Activated CD8-positive, alpha-beta memory T cell treated with anti-CD3 and anti-CD28 coated beads for 4 hours (primary cell): ENCODE data around the gene ETS2.
"Not testable (repeated sequence)": the region's sequence is repeated elsewhere in the genome, so short reads cannot be mapped to it uniquely, and the experiment has no call there.

Experiments
- DNase-seq, 2 donors: peaks; one replicate each; pipeline ENCODE4 v3.0.0-alpha.2; 2020; ENCODE audit warnings: low read depth in 2 of 2

The ETS2 gene

DNA sequence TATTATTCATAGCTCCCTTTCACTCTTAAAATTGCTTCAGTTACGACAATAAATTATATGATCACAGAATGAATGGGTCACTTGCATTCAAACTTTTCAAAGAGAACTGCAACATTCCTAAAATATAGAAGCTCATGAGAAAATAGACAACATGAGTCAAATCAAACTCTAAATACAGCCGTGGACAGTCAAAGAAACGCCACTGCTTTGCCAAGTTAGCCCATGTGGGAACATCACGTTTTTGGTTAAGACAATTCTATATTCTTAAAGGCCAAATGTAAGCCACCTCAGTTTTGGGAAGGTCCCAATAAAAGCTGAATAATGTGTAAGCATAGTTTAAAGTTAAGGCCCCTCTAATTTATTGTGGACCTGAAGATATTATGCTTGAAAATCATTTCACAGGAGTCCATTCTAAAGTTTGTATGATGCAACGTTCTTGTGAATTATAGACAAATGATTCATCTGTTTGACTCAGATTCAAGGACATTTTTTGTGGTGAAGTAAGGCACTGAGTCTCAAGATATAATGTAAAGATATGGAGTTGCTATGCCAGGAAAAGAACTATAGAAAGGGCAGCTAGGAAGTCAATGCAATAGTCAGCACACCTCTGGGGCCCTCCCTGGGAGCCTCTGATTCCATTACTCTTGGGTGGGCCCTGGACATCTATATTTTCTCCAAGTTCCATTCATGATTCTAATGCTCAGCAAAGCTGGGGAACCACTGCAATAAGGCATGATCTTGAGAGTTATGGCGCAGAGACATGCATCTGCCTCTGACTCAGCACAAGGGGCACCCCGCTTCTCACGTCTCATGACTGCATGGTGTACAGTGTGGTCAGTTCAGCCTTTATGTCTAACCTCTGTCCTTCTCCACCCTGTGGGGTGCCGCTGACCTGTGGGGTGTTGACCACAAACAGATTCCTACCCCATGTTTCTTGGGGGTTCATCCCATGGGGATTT, 33.9 kb downstream of the ETS2 start:
- no peak for DNase-seq

DNA sequence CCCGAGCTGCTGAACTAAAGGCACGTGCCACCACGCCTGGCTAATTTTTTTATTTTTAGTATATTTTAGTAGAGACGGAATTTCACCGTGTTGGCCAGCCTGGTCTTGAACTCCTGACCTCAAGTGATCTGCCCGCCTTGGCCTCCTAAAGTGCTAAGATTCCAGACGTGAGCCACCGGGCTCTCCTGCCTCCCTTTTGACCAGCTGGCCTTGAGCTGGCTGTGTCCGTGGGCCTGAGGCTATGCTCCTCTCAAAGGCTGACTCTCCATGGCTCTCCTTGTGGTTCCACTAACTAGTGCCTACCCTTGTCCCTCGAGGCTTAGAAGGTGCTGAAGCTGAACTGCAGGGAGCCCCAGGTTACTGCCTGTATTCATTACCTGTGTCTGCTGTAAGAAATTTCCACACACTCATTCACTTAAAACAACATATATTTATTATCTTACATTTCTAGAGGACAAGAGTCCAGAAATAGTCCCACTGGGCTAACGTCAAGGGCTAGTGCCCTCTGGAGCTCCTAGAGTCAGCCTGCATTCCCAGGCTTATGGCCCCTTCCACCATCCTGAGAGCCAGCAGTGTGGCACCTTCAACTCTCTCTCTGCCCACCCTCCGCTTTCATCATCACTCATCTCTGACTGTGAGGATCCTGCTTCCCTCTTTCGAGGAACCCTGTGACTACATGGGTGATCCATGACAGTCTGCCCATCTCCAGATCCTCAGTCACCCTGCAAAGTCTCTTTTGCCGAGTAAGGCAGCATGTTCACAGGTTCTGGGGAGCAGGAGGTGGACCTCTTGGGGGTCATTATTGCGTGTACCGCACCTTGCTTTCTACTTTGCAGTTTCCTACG, 34.9 kb downstream of the ETS2 start:
- no peak for DNase-seq

DNA sequence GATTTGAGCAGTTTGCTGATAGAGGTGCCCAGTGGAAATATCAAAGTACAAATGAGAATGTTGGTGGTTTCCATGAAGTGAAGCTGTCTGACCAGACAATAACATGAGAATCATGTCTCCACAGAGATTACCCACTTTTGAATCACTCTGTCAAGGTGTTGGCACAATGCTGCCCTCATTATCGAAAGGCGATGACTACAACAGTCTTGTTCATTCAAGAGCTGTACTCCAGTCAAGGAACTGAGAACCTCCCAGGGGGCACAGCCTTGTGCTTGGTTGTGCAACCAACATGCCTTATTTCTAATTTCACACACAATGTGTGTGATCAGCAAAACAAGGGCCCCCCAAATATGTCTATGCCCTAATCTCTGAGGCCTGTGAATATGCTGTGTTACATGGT, 35.7 kb downstream of the ETS2 start:
- no peak for DNase-seq

DNA sequence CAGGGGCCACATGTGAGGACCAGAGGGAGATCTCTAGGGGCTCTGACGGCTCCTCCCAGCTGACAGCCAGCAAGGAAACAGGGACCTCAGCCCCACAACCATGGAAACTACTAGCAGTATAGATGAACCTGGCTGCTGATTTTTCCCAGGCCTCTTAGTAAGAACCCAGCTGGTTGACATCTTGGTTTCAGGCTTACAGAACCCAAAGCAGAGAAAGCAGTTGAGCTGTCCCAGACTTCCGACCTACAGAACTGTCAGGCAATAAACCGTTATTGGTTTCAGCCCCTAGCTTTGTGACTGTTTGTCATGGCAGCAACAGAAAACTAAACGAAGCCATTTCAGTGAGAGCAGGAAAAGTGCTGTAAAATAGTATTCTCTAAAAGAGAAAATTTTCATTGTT, 36.4 kb downstream of the ETS2 start:
- DNase-seq, result no peak

DNA sequence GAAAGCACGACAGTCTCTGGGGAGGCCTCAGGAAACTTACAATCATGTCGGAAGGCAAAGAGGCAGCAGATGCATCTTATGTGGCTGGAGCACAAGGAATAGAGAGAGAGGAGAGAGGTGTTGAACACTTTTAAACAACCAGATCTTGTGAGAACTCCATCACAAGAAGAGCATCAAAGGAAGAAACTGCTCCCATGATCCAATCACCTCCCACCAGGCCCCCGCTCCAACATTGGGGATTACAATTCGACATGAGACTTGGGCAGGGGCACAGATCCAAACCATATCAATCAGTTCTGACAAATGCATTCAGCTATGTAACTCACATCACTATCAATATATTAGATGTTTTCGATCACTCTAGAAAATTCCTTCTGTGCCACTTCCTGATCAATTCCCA, 37.6 kb downstream of the ETS2 start:
- DNase-seq, result no peak

DNA sequence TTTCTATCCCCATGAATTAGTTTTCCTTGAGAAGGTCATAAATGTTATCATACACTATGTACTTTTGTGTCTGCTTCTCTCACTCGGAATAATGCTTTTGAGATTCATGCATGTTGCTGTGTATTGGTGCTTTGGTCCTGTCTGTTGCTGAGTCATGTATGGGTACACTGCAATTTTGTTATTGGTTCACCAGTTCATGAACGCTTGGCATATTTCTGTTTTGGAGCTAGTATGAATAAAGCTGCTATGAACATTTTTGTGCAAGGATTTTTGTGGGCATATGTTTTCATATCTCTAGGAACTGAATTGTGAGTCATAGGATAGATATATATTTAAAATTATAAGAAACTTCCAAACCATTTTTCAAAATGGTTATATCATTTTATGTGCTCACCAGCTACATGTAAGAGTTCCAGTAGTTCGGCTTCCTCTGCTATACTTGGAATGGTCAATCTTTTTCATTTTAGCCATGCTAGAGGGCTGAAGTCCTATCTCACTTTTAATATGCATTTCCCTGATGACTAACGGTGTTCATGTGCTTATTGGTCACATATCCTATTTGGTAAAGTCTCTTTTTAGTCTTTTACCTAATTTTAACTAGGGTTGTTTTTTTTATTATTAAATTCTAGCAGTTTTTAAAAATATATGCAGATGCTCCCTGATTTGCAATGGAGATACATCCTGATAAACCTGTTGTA, 38.2 kb downstream of the ETS2 start:
- DNase-seq, result no peak

DNA sequence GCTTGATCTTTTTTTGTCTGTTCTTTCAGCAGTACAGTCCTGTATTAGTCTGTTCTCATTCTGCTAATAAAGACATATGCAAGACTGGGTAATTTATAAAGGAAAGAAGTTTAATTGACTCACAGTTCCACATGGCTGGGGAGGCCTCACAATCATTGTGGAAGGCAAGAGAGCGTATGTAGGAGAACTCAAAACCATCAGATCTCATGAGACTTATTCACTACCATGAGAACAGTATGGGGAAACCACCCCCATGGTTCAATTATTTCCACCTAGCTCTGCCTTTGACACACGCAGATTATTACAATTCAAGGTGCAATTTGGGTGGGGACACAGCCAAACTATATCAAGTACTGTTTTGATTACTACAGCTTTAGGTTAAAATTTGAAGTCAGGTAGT, 39.6 kb downstream of the ETS2 start:
- not testable (repeated sequence) for DNase-seq

DNA sequence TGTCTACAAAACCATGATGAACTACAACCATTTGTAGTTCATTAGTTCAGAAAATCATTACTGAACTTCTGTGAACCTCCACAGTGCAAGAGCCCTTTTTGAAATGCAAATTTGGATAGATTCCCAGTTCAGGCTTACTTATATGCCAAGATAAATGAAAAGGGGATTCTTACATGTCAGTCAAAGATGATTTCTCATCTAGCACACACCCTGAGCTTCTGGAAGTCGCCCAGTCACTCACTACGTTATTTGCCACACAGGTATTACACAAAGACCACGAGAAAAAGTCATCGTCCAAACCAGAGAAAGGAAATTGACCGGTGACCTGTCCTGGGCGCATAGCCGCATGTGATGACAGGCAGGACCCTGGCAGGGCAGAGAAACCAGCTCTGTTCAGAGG, 41.8 kb downstream of the ETS2 start:
- no peak for DNase-seq

DNA sequence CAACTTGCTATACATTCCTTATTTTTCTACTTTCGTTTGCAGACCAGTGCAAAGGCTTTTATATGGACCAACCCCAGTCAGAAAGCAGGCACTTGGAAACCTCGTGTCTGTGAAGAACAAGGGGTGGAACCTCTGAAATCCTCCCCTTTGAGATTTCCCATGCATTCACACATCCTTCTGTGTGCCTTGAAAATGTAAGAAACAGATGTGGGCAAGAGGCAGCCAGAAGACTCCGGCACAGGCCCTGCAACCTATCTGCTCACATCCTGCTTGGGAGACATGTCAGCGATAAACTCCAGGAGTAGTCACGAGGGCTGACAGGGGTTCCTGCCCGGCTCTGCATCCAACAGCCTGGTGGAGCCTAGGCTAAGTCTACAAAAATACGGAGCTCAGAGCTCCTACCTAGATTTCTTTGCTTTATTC, 42.5 kb downstream of the ETS2 start:
- DNase-seq, result no peak

DNA sequence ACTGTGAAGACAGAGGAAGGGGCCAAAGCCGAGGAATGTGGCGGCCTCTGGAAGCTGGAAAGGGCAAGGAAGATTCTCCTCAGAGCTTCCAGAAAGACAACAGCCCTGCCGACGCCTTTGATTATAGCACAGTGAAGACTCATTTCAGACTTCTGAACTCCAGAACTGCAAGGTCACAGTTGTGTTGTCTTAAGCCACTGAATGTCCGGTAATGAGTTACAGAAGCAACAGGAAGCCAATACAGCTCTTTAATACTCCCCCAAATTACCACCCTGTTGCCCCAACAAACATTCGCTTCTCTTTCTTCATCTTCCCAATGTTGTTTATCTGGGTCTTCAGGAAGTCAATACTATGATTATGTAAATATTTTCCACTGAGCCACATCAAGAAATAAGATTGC, 44.0 kb downstream of the ETS2 start:
- DNase-seq, result no peak

DNA sequence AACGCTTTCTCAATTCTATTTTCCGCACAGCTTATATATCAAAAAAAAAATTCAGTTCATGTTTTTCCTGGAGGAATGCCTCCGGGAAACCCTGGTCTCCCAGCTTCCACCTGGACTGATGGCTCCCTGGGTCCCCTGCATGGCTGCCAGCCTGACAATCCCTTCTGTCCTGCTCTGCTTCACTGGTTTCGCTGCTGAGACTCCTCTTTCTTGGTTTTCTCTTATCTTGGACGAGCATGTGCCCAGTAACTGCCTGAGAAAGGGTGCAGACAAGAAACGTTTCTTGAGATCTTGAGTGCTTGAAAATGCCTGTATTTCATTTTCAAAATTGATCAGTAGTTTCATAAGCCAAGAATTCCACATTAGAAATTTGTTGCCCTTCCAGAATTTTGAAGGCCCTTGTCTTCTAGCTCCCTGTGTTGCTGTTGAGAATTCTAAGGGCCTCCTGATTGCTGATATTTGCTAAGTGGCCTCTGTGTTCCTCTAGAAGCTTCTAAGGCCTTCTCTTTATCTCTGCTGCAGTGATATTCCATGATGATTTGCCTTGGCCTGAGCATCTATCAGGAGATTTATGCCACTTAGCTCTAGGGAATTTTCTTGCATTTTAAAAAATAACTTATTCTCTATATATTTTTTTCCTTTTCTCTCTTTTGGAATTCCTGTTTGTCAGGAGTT, 44.7 kb downstream of the ETS2 start:
- no peak for DNase-seq

DNA sequence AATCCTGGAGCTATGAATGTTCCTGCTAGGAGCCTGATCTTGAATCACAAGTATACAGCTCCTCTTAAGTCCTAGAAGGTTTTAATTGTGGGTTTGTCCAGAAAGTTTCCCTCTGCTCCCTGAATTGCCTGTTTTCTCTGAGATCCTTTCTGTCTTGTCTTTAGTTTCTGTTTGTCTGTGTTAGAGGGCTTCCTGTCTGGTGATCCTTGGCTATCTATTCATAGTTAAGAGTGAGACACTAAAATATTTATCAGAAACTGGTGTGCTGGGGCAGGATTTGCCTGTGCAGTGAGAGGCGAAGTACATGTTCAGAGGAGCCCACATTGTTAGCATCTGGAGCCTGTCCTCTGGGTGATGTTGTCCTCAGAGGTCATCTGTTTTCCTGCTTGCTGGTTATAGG, 45.4 kb downstream of the ETS2 start:
- DNase-seq, result no peak

DNA sequence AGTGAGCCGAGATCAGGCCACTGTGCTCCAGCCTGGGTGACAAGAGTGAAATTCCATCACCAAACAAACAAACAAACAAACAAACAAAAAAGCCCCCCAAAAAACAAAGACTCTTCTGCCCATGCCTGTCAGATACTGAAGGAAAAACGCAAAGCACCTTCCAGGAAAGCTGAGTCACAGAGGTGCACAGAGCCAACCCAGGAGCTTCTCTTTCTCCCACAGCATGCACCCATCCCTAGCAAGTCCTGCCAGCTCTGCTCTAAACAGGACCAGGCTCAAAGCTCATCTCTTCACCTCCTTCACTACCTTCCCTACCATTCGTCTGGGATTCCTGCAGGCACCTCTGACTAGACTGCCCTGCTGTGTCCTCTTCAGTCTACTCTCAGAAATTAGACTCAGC, 46.5 kb downstream of the ETS2 start:
- DNase-seq, result no peak

DNA sequence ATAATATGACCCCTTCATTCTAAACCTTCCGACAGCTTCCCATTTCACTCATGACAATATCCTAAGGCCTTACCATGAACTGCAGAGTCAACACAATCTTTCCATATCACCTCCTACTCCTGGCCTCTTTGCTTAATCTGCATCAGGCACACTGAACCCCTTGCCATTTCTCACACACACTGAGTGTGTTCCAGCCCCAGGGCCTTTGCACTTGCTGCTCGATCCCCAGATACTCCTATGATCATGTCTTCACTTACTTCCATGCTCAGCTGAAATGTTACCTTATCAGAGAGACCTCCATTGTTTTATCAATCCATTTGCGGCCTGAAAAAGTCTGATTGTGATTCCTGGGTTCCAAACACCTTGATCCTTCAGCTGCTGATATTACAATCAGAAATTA, 47.0 kb downstream of the ETS2 start:
- no peak for DNase-seq

DNA sequence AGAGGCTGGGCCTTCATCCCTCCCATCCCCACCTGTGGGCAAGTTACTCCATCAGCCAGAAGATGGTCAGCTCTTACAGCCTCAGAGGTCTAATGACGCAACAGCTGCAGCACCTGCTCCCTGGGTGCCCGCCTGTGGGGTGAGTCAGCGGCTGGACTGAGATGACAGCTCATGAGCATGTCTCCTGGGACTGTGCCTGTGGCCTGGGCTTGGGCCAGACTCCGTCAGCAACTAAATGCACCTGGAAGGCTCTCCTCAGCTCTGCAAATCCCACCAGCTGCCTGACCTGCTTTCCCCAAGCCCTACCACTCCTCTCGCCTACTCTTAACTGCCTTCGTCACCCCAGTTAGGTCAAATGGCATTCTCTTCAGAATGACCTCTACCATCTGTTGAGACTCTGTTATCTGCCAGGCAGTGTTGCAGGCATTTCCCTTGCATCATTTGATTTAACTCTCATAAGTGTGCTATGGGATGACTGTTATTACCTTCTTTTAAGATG, 47.7 kb downstream of the ETS2 start:
- DNase-seq, result no peak

DNA sequence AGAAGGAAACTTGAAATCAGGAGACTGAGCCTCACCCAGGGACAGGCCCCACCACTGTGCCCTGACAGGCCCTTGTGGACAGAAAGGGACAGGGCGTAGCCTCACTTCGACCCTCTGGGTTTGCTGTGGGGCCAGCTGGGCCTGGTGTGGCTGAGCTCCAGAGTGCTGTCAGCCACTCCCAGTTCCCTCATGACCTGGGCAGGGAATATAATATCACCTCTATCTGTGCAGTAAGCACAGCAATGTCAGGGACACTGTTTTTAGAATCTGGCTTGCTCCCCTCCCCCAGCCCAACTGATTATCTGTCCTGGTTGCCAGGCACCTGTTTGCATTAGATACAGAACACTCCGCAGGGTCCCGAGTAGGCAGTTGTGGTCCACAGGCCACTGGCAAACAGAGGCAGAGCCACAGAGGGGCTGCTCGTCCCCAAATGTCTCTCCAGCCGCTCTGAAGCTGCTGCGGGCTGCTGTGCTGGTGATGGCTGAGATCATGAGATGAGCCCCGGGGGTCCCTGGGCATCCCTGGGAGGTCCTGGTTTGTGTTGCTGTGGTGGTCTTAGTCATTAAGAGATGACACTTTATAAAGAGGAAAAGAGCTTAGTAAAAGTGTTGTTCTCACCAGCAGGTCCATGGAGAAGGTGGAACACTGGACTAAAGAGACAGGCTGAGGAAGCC, 51.6 kb downstream of the ETS2 start:
- DNase-seq, result no peak

DNA sequence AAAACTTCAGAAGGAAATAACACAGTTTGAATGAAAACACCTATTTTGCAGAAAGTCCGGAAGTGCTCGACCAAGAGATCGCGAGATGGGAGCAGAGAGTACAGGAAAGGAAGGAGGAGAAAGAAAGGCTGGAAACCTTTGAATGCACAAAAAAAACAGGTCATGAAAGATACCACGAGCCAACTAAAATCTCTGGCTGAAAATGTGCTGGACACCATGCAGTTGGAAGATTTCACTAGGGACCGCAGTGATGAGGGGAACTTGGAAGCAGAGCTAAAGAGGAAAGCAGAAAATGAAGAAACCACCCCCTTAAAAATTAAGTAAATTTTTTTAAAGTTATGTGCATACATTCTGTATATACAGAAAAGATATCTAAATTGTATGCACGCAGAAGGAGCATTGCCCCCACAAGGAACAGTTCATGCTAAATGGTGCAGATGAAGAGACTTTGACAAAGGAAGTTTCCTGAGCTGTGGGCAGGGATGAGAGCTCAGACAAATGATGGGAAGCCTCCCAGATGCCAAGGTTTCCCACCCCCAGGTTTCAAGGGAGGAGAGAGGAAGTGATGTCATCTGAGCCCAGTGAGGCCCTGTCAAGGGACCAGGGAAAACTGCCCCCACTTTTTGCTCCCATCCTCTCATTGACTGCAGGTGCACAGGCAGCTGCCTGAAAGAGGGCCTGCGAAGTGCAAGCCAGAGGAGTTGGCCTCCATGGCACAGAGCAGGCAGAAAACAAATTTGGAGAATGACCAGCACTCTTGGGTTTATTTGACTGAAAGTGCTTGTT, 52.5 kb downstream of the ETS2 start:
- DNase-seq, result no peak

DNA sequence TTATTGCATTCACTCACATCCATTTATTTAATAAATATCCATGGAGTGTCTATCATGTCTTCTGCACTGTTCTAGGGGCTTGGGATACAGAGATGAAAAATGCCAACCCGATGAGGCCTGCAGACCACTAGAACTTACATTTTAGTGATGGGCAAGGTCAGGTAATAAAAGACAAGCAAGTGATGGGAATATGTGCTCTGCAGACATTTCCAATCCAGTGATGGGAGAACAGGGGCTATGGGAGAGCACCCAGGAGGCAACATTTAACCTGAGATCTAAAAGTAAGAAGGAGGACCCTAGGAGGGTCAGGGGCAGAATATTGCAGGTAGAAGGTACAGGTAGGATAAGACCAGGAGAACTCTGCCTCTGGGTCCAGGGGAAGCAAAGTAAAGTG, 53.1 kb downstream of the ETS2 start:
- DNase-seq, result no peak

DNA sequence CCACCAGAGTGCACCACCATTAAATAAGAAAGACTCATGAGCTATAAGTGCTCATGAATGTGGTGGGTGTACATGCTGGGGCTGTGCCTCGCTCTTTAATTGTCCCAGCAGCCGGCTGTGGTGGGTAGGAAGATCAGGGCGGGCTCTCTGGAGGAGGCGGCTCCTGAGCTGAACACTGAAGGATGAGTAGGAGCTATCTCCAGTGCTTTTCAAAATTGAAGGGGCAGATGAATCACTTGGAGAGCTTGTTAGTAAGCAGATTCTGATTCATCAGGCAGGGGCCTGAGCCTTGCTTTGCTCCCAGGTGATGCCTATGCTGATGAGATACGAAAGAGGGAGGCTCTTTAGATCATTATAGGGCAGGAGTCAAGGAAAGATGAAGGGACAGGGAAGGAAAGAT, 54.1 kb downstream of the ETS2 start:
- DNase-seq, result no peak

DNA sequence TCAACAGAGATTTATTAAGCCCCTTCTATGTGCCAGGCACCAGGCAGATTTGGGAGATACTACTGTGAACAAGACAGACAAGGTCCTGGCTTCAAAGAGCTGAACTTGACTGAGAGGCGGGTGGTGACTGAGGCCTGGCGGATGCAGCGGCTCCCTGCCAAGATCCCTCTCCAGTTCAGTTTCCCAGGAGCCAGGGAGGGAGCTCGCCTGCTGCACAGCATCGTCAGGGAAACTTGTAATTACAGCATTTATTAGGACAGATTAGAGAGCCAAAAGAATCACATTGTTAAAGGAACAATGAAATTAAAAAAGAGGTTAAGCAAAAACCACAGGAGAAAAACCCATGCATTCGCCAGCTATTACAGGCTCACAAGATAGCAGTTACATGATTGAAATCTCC, 55.3 kb downstream of the ETS2 start:
- no peak for DNase-seq
